SK-N-MC (cell line): Measurements from ENCODE around the gene SLC7A11.

ENCODE experiments used
- DNase-seq: peaks from one replicate; pipeline ENCODE4 v3.0.0-alpha.2; 2011; ENCODE audit warnings: low read depth, low spot score
- H3K27ac ChIP-seq: fragments of 200-600 bp; sonication (generic); 2 replicates; pipeline ENCODE4 v1.5.1; 2016; ENCODE audit warnings: mixed run types
- H3K36me3 ChIP-seq: fragments of 200-600 bp; sonication (generic); 2 replicates; pipeline ENCODE4 v1.6.1; 2017; ENCODE audit warnings: antibody characterized with exemption, low read length, mixed read lengths; ENCODE audit not compliant: insufficient read depth
- H3K4me3 ChIP-seq: fragments of 200-600 bp; sonication (generic); 2 replicates; pipeline ENCODE4 v1.5.1; 2016
- H3K9ac ChIP-seq: fragments of 200-600 bp; sonication (generic); 2 replicates; pipeline ENCODE4 v1.8.0; 2017; ENCODE audit warnings: mixed run types, mixed read lengths; ENCODE audit not compliant: insufficient read length
- H3K9me3 ChIP-seq: fragments of 200-600 bp; sonication (generic); 2 replicates; pipeline ENCODE4 v1.6.1; 2017; ENCODE audit warnings: low read depth, mild to moderate bottlenecking, antibody characterized with exemption, low read length, moderate library complexity, mixed read lengths
- EZH2 ChIP-seq: fragments of 200-600 bp; sonication (generic); IDR thresholded peaks from one replicate; pipeline ENCODE4 v1.6.1; 2017; ENCODE audit warnings: antibody characterized with exemption
- FOXP2 ChIP-seq: optimal IDR thresholded peaks from 2 replicates; pipeline ENCODE3; 2011; ENCODE audit warnings: mild to moderate bottlenecking, moderate library complexity; ENCODE audit not compliant: insufficient read depth; ENCODE audit errors: extremely low read length, control extremely low read depth
- POLR2AphosphoS5 ChIP-seq: IDR thresholded peaks from 2 replicates; pipeline ENCODE4 v1.6.1; 2012; ENCODE audit warnings: mild to moderate bottlenecking, low read depth, low read length, borderline replicate concordance

The SLC7A11 gene

GRCh38 chr4:138182838-138183426, 59.2 kb downstream of the SLC7A11 start:
- Histone ChIP-seq H3K9me3 (no peaks in the 10 kb centered on the region), H3K9ac (no peak overlapping the region), H3K4me3 (no peak overlapping the region), H3K27ac (no peak overlapping the region), H3K36me3 (peaks cover 68% of the 10 kb centered on the region)
- no peak for TF ChIP-seq EZH2
- no peak for TF ChIP-seq POLR2AphosphoS5
- no peak for TF ChIP-seq FOXP2
- no peak for DNase-seq

GRCh38 chr4:138181287-138181686, 60.9 kb downstream of the SLC7A11 start:
- TF ChIP-seq POLR2AphosphoS5 = no peak
- no peak for TF ChIP-seq FOXP2
- DNase-seq = no peak
- Histone ChIP-seq H3K4me3 (no peak overlapping the region), H3K36me3 (peaks cover 82% of the 10 kb centered on the region), H3K9me3 (no peaks in the 10 kb centered on the region), H3K27ac (no peak overlapping the region), H3K9ac (no peak overlapping the region)

GRCh38 chr4:138178566-138178965, 63.6 kb downstream of the SLC7A11 start:
- peaks cover 97% of the 10 kb centered on the region for H3K36me3 ChIP-seq

GRCh38 chr4:138177278-138177968, 64.7 kb downstream of the SLC7A11 start:
- Histone ChIP-seq H3K36me3 (peaks cover 97% of the 10 kb centered on the region), H3K9ac (no peak overlapping the region), H3K4me3 (no peak overlapping the region), H3K27ac (no peak overlapping the region), H3K9me3 (no peaks in the 10 kb centered on the region)
- TF ChIP-seq POLR2AphosphoS5 = no peak
- TF ChIP-seq FOXP2 = no peak
- no peak for TF ChIP-seq EZH2
- no peak for DNase-seq

More at GRCh38 chr4:138178566-138178965, 63.6 kb downstream of the SLC7A11 start:
- no peak overlapping the region for H3K9ac ChIP-seq
- no peak for DNase-seq
- no peak overlapping the region for H3K4me3 ChIP-seq
- no peaks in the 10 kb centered on the region for H3K9me3 ChIP-seq
- no peak for TF ChIP-seq POLR2AphosphoS5
- no peak for TF ChIP-seq FOXP2
- TF ChIP-seq EZH2 = no peak
- no peak overlapping the region for H3K27ac ChIP-seq

GRCh38 chr4:138174981-138175794, 67.0 kb downstream of the SLC7A11 start:
- no peak overlapping the region for H3K27ac ChIP-seq

GRCh38 chr4:138164208-138164607, 77.9 kb downstream of the SLC7A11 start:
- no peak for TF ChIP-seq FOXP2
- no peak for TF ChIP-seq POLR2AphosphoS5
- TF ChIP-seq EZH2 = no peak
- H3K9ac ChIP-seq = no peak overlapping the region
- peaks cover 29% of the 10 kb centered on the region for H3K36me3 ChIP-seq
- no peak for DNase-seq
- no peak overlapping the region for H3K4me3 ChIP-seq
- H3K9me3 ChIP-seq = no peaks in the 10 kb centered on the region
- no peak overlapping the region for H3K27ac ChIP-seq

More at GRCh38 chr4:138174981-138175794, 67.0 kb downstream of the SLC7A11 start:
- H3K9me3 ChIP-seq = no peaks in the 10 kb centered on the region
- TF ChIP-seq FOXP2 = no peak
- TF ChIP-seq EZH2 = no peak
- TF ChIP-seq POLR2AphosphoS5 = no peak
- peaks cover 95% of the 10 kb centered on the region for H3K36me3 ChIP-seq
- no peak overlapping the region for H3K9ac ChIP-seq
- no peak overlapping the region for H3K4me3 ChIP-seq
- no peak for DNase-seq

GRCh38 chr4:138163171-138163570, 79.0 kb downstream of the SLC7A11 start:
- Histone ChIP-seq H3K9ac (no peak overlapping the region), H3K9me3 (no peaks in the 10 kb centered on the region), H3K36me3 (peaks cover 23% of the 10 kb centered on the region), H3K27ac (no peak overlapping the region), H3K4me3 (no peak overlapping the region)
- no peak for DNase-seq
- TF ChIP-seq POLR2AphosphoS5 = no peak
- TF ChIP-seq EZH2 = no peak
- TF ChIP-seq FOXP2 = no peak

- Histone ChIP-seq H3K9ac (no peak overlapping the region), H3K36me3 (peaks cover 18% of the 10 kb centered on the region; the same call in 1 of the 2 replicates), H3K9me3 (no peaks in the 10 kb centered on the region), H3K27ac (no peak overlapping the region), H3K4me3 (no peak overlapping the region)
- DNase-seq = no peak
- TF ChIP-seq POLR2AphosphoS5 (no peak), FOXP2 (no peak), EZH2 (no peak)
These were observed 79.9 kb downstream of the SLC7A11 start for GRCh38 chr4:138162259-138162658.
